ENCODE results near the gene NR1D2.
"Not testable (repeated sequence)": the region's sequence is repeated elsewhere in the genome, so short reads cannot be mapped to it uniquely, and the experiment has no call there.

NR1D2 gene

GRCh38 chr3:23913873-23914743 lies 31.0 kb upstream of the NR1D2 start:
- in situ Hi-C loops (cut with HindIII; ENCODE audit: low sequenced_read_pairs), result no loop called here
- no peak for TF ChIP-seq CTCF (IDR thresholded peaks at IDR 0.05; ENCODE audit: low read depth, low read length)
- no peak for DNase-seq (ENCODE audit: low read depth, low spot score)
- no peak overlapping the region for H3K4me3 ChIP-seq (ENCODE audit: low read depth, low read length)

- DNase-seq (ENCODE audit: low read depth, low spot score), result peak; percentile 76
- H3K4me3 ChIP-seq (ENCODE audit: low read depth, low read length), result peak overlapping the region; percentile 98
- TF ChIP-seq CTCF (IDR thresholded peaks at IDR 0.05; ENCODE audit: low read depth, low read length), result no peak
- in situ Hi-C loops (cut with HindIII; ENCODE audit: low sequenced_read_pairs), result no loop called here
Observed at GRCh38 chr3:23915537-23916108, 29.5 kb upstream of the NR1D2 start.

GRCh38 chr3:23916152-23916885 lies 28.8 kb upstream of the NR1D2 start:
- no peak for DNase-seq (ENCODE audit: low read depth, low spot score)
- in situ Hi-C loops (cut with HindIII; ENCODE audit: low sequenced_read_pairs), result no loop called here
- no peak for TF ChIP-seq CTCF (IDR thresholded peaks at IDR 0.05; ENCODE audit: low read depth, low read length)
- peak overlapping the region; percentile 98 for H3K4me3 ChIP-seq (ENCODE audit: low read depth, low read length)

- peak within 1 kb of the TSS; percentile 98 for H3K4me3 ChIP-seq (ENCODE audit: low read depth, low read length)
- in situ Hi-C loops (cut with HindIII; ENCODE audit: low sequenced_read_pairs), result no loop called here
- peak; percentile 46 for TF ChIP-seq CTCF (IDR thresholded peaks at IDR 0.05; ENCODE audit: low read depth, low read length)
- DNase-seq (ENCODE audit: low read depth, low spot score), result peak; percentile 97
Observed at GRCh38 chr3:23916886-23917678, 28.0 kb upstream of the NR1D2 start, which contains the start of the genes NKIRAS1 and RPL15. NKIRAS1 (minus strand) TSS chr3:23916990; CDS start chr3:23910904, 6,086 bp downstream. RPL15 (plus strand) TSS chr3:23917132; CDS start chr3:23917860, 728 bp downstream.

GRCh38 chr3:23917679-23918303 lies 27.3 kb upstream of the NR1D2 start:
- in situ Hi-C loops (cut with HindIII; ENCODE audit: low sequenced_read_pairs); DNase-seq (ENCODE audit: low read depth, low spot score): not testable (repeated sequence)
- H3K4me3 ChIP-seq (ENCODE audit: low read depth, low read length), result peak overlapping the region; percentile 98

GRCh38 chr3:23918331-23918730 lies 26.8 kb upstream of the NR1D2 start:
- peak overlapping the region; percentile 98 for H3K4me3 ChIP-seq (ENCODE audit: low read depth, low read length)
- in situ Hi-C loops (cut with HindIII; ENCODE audit: low sequenced_read_pairs), result not testable (repeated sequence)

More at GRCh38 chr3:23918331-23918730, 26.8 kb upstream of the NR1D2 start:
- not testable (repeated sequence) for DNase-seq (ENCODE audit: low read depth, low spot score)
